Measurements from ENCODE around the gene SMPD3.
A peak's percentile ranks its signal among the peaks of the same experiment; 100 is the strongest.

SMPD3 gene

GRCh38 chr16:68432701-68433100 is 15.6 kb downstream of the SMPD3 start:
- DNase-seq, result no peak

GRCh38 chr16:68429076-68429854 is 19.0 kb downstream of the SMPD3 start:
- no peak for DNase-seq

GRCh38 chr16:68427649-68428303 is 20.5 kb downstream of the SMPD3 start:
- no peak for DNase-seq

GRCh38 chr16:68426347-68426652 is 22.0 kb downstream of the SMPD3 start:
- no peak for DNase-seq

- no peak for DNase-seq
Observed at GRCh38 chr16:68425498-68426346, 22.6 kb downstream of the SMPD3 start.

- no peak for DNase-seq
Observed at GRCh38 chr16:68423771-68424170, 24.5 kb downstream of the SMPD3 start.

DNA sequence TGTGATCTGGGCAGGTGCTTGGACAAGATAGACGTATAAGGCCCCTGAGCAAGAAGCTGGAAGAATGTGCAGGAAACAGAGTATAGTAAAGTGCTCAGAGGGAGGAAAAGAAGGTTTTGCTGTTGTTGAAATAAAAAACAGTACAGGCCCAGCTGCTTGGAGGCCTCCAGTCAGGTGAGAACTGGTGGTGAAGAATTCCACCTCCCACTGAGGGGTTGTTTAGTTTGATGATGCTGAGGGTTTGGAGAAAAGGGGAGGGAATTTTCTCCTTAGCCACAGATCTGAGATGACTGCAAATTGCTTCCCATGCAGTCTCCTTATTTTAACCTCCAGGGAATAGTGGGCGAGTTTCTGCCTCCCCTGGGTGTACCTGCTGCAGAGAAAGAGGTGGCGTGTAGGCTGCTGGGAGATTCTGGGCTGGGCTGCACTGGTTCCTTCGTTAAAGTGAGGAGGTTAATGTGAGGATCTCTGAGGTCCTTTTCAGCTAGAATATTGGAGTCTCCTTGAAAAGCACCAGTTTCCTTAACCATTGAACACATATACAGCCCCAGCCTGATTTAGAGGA is 25.8 kb downstream of the SMPD3 start:
- no peak for DNase-seq

- DNase-seq, result no peak
Observed at GRCh38 chr16:68421076-68421475, 27.2 kb downstream of the SMPD3 start.

GRCh38 chr16:68420366-68420942 is 27.9 kb downstream of the SMPD3 start:
- peak; percentile 19 for DNase-seq

DNA sequence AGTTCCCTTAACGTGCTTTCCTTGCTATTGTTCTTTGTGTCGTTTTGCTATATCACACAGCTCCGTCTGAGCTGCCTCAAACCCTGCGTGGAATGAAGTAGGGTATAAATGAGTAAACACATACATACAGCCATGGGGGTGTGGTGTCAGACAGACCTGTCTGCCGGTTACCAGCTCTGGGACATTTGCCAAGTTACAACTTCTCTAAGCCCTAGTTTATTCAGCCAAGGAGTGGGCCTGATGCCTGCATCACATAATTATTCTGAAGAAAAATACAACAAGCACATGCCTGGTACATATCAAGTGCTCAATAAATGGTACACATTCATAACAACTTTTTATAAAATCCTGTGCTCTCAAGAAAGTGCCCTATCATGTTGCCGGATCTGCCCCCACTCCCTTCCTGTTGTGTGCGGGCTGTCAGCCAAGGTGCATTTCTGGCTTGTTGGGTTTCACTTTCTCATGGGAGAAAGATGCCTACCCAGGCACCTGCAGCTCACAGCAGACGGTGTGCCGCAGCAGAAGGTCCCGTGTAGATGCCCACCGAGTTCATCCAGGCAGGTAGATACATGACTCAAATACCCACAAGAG is 30.5 kb downstream of the SMPD3 start:
- DNase-seq, result peak; percentile 71

- DNase-seq, result peak; percentile 30
Observed at GRCh38 chr16:68416057-68417046, 32.0 kb downstream of the SMPD3 start.

DNA sequence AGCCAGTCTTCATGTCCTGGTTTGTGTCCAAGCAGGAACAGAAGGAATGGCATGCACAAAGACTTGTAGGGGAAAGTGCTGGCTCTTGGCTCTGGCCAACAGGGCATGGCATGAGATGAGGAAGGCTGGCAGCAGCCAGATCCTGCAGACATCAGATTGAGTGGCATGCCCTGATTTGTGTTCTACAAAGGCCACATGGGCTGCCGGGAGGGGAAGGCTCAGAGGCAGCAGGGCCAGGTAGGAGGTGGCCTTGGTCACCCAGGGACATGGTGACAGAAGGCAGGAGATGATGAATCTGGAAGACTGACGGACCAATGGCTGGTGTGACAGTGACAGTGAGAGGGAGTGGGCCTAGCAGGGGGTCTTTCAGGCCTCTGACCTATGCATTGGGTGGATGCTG is 33.7 kb downstream of the SMPD3 start:
- DNase-seq, result no peak

DNA sequence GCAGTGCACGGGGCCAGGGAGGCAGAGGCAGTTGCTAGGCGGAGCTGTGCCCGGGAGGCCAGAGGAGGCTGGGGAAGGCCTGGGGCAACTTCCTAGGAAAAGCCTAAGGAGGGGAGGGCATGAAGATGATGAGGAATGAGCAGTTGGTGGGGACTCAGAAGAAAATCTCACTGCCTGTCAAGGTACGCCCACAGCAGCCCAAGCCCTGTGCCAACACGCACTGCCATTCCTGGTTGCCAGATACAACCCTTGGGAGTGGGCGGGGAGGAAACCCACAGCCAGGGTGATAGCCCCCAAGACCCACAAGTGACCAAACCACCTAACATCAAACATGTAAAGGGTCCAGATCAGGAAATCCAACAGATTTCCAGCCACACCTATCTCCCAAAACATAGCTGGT is 36.2 kb downstream of the SMPD3 start:
- DNase-seq, result no peak

DNA sequence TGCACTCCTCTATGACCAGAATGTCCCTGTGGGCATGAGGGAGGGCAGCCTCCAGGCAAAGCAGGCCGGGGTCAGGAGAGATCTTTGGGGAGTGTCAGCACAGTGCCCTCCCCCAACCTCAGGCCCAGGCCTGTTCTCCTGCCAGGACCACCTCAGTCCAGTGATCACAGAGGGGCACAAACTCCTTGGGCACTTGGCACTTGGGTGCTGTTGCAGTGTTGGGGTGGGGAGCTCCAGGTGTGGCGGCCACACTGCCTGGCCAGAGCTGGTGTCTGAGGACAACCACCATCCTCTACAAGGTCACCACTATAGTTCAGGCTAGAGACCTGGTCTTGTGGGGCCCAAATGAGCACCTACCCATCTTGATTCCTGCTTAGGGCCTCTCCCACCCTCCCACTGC is 37.2 kb downstream of the SMPD3 start:
- no peak for DNase-seq

- no peak for DNase-seq
Observed at GRCh38 chr16:68408967-68409366, 39.3 kb downstream of the SMPD3 start.

GRCh38 chr16:68408428-68408827 is 39.9 kb downstream of the SMPD3 start:
- DNase-seq, result no peak

DNA sequence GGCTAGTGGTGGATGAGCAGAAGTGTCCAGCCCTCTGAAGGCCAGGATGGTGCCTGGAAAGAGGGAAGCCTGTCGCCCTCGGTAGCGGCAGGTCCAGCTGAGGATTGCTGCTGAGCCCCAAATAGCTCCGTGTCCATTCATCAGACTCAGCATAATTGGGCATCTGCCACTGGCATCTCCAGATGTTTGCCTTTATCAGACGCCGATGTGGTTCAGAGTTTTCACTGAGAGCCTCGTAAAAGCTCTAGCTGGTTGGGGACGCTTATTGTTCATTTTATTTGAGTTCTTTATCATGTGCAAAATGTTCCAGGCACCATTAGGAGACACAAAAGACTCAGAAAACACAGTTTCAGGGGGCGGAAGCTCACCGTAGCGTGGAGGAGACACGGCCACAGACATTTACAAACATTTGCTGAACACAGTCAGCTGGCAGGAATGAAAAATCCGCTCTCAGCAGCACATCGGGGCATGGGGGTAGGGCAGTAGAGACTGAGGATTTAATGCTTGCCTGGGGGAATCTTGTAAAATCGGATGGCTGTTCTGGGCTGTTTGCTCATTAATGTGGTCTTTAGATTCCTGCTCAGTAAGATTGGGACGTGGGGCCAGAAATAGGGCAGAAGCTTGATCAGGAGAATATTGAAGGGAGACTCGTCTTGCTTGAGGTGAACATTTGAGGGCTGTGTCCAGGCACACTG is 41.7 kb downstream of the SMPD3 start:
- peak; percentile 67 for DNase-seq

DNA sequence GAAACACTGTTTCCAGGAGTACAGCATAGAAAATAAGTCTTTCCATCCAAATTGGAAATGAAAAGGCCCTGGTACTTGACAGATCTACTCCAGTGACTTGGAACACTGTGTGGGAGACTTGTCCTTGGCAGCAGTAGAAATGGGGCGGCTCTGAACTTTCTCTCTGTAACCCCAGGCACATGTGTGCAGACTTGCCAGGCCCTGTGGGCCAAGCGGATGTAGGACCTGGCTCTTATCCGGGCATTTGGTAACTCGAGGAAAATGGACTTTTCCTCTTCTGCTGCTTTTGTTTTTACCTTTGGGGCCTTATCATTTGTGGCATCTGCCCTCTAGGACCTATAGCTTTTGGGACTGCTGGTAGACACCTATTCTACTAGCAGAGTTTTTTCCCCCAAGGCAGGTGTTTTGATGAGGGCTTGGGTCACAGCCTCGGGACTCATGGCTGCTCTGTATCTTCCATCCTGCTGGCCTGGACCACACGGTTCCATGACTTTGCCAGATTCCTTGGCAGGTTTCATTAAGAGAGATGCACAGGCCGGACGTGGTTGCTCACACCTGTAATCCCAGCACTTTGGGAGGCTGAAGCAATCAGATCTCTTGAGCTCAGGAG is 43.5 kb downstream of the SMPD3 start:
- DNase-seq, result no peak

DNA sequence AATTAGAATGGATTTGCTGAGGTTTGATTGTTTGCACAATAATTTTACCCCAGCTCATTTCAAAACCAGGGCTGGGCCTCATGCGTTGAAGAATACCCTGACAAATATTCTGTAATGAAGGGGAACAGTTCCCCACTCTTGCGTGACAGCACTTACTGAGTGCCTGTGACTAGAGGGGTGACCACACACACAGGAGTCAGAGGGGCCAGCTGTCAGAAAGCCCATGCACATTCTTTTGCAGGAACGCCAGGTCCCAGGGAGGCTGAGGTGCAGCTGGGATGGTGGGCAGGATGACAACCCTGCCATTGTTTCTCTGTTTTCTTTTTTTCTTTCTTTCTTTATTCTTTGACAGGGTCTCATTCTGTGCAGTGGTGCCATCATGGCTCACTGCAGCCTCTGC is 44.6 kb downstream of the SMPD3 start:
- DNase-seq, result no peak

DNA sequence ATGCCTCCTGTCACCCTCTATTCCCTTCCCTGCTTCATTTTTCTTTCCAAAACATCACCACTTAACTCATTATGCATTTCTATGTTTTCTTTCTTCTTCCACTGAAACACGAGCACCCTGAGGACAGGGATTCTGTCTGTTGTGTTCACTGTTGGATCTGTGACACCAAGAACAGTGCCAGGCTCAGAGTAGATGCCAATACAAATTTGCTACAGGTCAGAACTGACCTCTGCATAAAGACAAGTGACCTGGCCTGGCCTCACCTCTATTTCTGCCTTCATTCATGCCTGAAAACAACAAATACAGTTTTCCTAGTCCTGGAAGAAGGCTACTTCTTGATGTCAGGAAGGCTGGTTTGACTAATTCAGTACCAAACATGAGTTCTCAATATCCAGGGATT is 45.1 kb downstream of the SMPD3 start:
- DNase-seq, result no peak

DNA sequence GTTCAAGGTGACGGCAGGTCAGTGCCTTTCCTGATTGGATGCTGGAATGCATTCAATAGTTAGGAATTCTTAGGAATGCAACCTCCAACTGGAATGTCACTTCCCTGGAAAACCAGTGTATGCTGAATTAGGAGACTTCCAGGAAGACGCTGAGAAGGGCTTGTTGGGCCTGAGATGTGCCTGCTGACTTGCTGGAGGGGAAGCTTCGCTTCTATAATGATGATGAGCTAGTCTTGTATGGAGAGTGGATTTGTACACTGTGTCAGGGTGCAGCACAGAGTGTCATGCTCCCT is 45.6 kb downstream of the SMPD3 start:
- no peak for DNase-seq
